Measurements from ENCODE around the gene NOTCH4.
"Not testable (repeated sequence)": the region's sequence is repeated elsewhere in the genome, so short reads cannot be mapped to it uniquely, and the experiment has no call there.

Gene NOTCH4

DNA sequence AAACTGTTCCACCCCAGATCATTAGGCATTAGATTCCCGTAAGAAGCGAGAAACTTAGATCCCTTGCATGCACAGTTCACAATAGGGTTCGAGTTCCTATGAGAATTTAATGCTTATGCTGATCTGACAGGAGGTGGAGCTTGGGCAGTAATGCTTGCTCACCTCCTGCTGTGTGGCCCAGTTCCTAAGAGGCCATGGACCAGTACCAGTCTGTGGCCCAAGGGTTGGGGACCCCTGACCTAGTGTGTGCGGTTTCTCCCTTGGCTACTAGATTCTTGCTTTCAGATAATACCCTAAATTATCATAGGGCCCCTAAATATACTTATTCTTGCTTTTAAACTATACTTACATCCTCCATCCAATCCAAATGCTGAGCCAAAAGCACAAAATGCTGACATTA, 29.5 kb downstream of the NOTCH4 start:
- no peak for DNase-seq (ENCODE audit: low spot score)

- not testable (repeated sequence) for DNase-seq (ENCODE audit: low spot score)
Observed at GRCh38 chr6:32193096-32193495, 30.8 kb downstream of the NOTCH4 start.

GRCh38 chr6:32192608-32193039, 31.2 kb downstream of the NOTCH4 start, which contains the start of gene GPSM3:
Gene GPSM3, minus strand, starts transcription at chr6:32192643. Its CDS starts 130 bp downstream, at chr6:32192513.
- no peak for DNase-seq (ENCODE audit: low spot score)

DNA sequence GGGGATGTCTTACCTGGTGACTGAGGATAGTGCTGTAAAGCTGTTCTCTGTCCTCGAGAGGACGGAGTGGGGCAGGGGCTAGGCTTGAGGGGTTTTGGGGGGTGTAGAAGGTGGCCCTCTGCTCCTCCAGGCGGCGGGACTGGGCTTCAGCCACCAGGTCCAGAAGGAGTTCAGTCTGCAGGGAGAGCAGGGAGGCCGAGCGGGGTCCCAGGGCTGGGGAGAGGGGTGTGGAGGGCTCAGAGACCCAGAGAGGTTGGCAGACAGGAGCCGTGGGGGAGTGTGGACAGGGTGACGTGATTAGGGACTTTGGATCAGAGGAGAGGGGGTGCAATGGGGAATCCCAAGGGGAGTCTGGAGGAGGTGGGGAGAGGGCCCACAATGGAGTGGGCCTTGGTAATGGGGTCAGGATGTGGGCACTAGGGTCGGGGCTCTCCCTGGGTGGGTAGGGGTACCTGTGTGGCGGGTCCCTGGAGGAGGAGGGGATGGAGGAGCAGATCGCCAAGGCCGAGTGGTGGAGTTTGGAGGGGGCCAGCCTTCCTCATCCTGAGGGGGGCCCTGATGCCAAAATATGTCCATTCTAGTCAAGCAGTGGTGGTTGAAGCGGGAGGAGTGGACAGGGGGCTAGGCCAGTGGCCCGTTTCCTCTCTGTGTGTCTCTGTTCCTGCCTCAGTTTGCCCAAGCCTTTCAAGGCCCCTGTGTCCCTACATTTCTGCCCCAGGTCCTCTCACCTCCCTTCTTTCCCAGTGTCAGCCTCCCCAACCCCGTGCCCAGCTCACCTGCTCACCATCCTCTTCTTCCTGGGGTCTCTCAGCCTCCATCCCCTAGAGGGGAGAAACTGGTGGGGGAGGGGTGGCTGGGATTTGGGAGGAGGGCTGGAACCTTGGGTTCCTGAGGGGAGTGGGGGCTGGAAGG, 31.9 kb downstream of the NOTCH4 start:
- DNase-seq (ENCODE audit: low spot score): no peak

DNA sequence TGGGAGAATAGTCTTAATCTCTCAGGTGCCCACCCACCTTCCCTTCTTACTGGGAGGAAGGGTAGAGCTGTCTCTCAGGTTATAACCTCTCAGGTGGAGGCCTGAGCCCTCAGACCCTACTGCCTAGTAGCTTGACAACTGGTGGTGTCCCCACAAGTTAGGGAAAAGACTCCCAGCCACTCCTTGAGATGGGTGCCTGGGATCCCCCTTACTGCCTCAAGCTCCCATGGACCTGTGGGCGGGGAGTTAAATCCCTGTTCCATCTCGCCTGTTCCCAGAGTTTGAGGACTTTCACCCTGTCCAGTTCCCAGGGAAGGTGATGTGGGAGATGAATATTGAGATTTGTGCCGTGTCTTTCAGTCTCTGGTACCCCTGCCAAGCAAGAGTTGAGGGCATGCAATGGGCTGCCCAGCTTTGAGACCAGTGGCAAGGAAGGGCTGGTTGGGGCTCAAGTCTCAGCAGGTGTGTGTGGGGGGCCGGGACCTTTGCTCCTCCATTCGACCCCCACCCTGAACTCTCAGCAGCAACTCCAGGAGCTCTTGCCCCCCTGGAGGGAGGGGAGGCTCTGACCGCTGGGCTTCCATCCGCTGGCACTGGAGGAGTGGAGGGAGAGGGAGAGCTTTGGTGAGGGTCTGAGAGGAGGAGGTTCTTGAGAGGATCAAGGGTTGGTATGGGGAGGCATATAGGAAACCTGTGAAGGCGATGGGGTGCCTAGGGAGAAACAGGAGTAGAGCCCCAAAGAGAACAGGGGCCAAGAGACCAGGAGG, 32.8 kb downstream of the NOTCH4 start:
- DNase-seq (ENCODE audit: low spot score): no peak

DNA sequence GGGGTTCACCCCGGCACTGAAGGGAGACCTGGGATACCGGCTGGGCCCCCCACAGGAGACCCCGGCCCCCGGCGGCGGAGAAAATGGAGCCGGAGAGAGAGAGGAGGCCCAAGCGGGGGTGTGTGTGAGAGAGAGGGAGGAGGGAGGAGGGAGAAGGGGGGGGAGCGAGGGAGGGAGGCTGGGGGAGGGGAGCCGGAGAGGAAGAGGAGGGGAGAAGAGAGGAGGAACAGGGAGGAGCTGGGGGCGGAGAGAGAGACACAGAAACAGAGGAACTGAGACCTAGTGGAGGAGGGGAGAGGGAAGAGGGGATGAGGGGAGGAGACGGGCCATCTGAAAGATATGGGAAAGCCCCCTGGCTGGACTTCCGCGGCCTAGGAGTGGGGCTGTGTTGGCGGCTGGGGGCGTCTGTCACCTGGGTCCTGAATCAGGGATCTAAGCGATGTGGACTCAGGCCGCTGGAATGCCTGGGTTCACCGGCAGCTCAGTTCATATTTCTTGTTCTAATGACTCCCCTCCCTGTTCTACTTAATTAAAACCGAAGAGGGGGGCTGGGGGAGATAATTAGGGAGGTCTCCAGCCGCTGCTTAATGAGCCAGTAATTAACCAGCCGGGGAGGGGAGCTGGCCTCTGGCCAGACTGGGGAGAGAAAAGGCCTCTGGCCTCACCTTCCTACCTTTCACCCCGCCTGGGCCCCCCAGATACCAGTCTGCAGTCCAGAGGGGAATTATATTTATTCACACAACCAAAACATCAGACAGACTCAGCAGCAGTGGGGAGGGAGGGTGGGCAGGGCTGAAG, 33.6 kb downstream of the NOTCH4 start, which contains the start of gene PBX2:
Gene PBX2, minus strand, starts transcription at position 149 of the 798 bp plus-strand sequence. CDS start 287 bp downstream, outside the sequence.
- peak; percentile 66 for DNase-seq (ENCODE audit: low spot score)

DNA sequence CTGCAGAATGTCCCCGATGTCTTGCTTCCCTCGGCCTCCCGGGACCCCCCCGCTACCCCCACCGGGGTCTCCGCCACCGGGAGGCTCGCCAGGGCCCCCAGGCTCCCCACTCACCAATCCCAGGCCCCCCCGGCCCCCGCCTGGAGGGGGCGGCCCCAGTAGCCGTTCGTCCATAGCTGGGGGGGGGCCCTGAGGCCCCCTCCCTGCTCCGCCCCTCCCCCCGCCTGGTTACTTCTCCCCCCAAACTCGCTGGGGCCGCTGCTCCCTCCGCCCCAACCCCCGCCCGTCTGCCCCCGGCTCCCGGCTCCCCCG, 34.2 kb downstream of the NOTCH4 start:
- DNase-seq (ENCODE audit: low spot score): no peak

- DNase-seq (ENCODE audit: low spot score): no peak
Observed at GRCh38 chr6:32189069-32189741, 34.7 kb downstream of the NOTCH4 start.

DNA sequence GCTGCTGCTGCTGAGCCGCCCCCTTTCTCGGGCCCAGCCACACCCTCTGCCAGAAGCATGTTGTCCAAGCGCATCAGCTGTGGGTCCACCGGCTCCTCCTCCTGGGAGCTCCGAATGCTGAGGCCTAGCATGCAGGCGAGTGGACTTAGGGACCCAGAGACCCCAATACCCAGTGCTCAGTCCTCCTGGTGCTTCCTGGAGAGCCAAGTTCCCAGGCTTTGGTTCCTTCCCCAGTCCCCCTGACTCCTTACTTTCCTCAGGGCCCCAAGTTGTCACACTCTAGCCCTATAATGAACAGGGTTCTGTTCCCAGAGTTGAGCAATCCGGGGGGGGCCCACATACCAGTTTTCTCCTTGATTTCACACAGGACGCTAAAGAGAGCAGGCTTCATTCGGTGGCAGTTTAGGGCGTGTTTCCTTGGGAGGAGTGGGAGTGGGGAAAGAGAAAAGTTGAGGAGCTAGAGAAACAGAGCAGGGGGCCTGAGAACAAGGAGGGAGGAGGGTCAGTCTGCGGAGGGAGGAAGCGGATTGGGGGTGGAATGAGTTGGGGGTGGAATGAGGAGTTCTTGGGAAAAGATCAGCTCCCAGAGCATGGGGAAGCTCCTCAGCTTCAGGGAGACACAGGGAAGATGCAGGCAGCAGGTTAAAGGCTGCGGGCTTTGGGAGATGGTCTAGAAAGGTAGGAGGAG, 35.3 kb downstream of the NOTCH4 start:
- DNase-seq (ENCODE audit: low spot score): no peak

DNA sequence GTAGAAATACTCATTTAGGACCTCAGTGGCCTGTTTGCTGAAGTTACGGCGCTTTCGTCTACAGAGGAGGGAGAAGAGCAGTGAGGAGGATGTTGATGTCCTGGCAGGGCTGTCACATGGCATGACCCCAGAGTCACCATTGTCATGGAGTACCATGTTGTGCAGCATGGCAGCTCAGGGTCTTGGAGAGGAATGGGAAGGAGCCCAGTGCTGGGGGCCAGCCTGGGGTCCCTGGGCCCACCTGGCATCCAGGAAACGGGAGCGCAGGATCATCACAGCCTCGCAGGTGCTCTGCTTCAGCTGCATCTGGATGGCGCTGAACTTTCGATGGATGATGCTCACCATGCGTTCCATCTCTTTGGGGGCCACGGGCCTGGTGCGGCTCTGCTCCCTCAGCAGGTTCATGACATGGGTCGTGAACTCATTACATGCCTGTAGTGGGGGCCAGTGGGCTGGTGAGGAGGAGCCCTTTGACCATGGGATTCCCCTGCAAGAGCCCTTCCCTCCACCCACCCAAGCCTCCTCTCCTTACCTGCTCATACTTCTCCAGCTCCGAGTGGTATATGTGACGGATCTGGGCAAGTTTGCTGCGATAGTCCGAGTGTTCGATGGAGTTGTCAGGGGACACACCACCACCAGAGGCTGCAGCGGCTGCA, 36.0 kb downstream of the NOTCH4 start:
- not testable (repeated sequence) for DNase-seq (ENCODE audit: low spot score)

- DNase-seq (ENCODE audit: low spot score): no peak
Observed at GRCh38 chr6:32187009-32187709, 36.7 kb downstream of the NOTCH4 start.

- DNase-seq (ENCODE audit: low spot score): not testable (repeated sequence)
Observed at GRCh38 chr6:32186151-32186840, 37.6 kb downstream of the NOTCH4 start.

- DNase-seq (ENCODE audit: low spot score): not testable (repeated sequence)
Observed at GRCh38 chr6:32185681-32186131, 38.2 kb downstream of the NOTCH4 start.

GRCh38 chr6:32184084-32184640, 39.7 kb downstream of the NOTCH4 start, which contains the start of gene AGER:
Gene AGER, minus strand, starts transcription at chr6:32184253. Its CDS starts 31 bp downstream, at chr6:32184222.
- DNase-seq (ENCODE audit: low spot score): no peak

- no peak for DNase-seq (ENCODE audit: low spot score)
Observed at GRCh38 chr6:32183483-32184083, 40.3 kb downstream of the NOTCH4 start.

- no peak for DNase-seq (ENCODE audit: low spot score)
Observed at GRCh38 chr6:32183030-32183429, 40.8 kb downstream of the NOTCH4 start.

DNA sequence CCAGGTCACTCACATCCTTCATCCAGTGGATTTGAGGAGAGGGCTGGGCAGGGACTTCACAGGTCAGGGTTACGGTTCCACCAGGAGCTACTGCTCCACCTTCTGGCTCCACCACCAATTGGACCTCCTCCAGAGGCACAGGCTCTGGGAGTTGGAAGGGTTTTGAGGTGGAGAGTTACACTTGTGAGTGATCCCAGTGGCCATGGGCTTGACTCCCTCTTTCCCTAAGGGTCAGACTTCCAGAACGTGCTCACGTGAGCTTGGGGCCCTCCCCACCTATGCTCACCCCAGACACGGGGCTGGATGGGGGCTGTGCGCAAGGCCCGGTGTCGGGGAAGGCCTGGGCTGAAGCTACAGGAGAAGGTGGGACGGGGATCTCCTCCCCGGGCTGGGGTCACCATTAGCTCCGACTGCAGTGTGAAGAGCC, 41.3 kb downstream of the NOTCH4 start:
- DNase-seq (ENCODE audit: low spot score): no peak

- DNase-seq (ENCODE audit: low spot score): no peak
Observed at GRCh38 chr6:32181915-32182529, 41.8 kb downstream of the NOTCH4 start.
